ENCODE measurements around the gene PDE2A.
A peak's percentile ranks its signal among the peaks of the same experiment; 100 is the strongest.

PDE2A gene

GRCh38 chr11:72602250-72602904, 71.8 kb downstream of the PDE2A start:
- TF ChIP-seq GATA3 (IDR thresholded peaks at IDR 0.05; ENCODE audit: low read depth, low read length) = no peak
- TF ChIP-seq GATA2 (IDR thresholded peaks at IDR 0.05; ENCODE audit: low read depth, low read length) = peak; percentile 35; the same call in 1 of the 2 replicates

GRCh38 chr11:72600557-72600956, 73.7 kb downstream of the PDE2A start:
- TF ChIP-seq GATA2 (IDR thresholded peaks at IDR 0.05; ENCODE audit: low read depth, low read length) (no peak), GATA3 (IDR thresholded peaks at IDR 0.05; ENCODE audit: low read depth, low read length) (no peak)

GRCh38 chr11:72599325-72600117, 74.7 kb downstream of the PDE2A start:
- TF ChIP-seq GATA3 (IDR thresholded peaks at IDR 0.05; ENCODE audit: low read depth, low read length) (no peak), GATA2 (IDR thresholded peaks at IDR 0.05; ENCODE audit: low read depth, low read length) (no peak)

- TF ChIP-seq GATA2 (IDR thresholded peaks at IDR 0.05; ENCODE audit: low read depth, low read length) (no peak), GATA3 (IDR thresholded peaks at IDR 0.05; ENCODE audit: low read depth, low read length) (no peak)
Measured at GRCh38 chr11:72598906-72599305, 75.3 kb downstream of the PDE2A start.

- no peak for TF ChIP-seq GATA3 (IDR thresholded peaks at IDR 0.05; ENCODE audit: low read depth, low read length)
- TF ChIP-seq GATA2 (IDR thresholded peaks at IDR 0.05; ENCODE audit: low read depth, low read length) = no peak
Measured at GRCh38 chr11:72598466-72598865, 75.8 kb downstream of the PDE2A start.

DNA sequence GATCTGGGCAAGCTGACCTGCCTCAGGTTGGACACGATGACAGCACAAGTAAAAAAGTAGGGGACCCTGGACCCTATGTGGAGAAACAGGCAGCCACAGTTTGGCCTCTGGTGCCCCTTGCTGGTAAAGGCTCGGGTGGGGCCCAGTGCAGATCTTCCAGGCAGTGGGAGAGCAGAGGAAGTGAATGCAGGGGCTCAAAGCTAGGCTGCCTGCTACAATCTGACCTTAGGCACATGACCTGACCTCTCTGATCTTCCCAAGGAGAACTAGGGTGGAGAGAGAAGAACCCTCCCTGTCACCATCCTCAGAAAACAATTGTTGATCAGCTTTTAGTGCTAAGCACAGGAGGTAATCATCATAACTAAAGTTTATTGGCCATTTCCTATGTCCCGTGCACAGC, 76.5 kb downstream of the PDE2A start:
- TF ChIP-seq GATA2 (IDR thresholded peaks at IDR 0.05; ENCODE audit: low read depth, low read length) (no peak), GATA3 (IDR thresholded peaks at IDR 0.05; ENCODE audit: low read depth, low read length) (no peak)

DNA sequence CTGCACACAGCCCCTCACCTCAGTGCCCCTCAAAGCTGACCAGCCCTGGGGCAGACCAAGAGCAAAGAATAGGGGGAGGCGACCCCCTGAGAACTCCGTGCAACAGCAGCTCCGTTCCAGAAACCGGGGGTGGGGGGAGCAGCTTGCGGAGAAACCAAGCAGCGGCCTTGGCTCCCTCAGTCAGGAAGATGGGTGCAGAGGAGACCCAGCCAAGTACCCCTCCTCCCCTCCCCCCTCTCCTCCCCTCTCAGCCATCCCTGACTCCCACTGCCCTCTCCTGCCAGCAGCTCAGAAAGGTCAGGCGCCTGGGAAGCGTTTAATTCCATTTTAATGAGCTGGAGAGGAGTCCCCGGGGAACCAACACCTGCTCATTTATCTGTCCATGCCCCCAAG, 78.9 kb downstream of the PDE2A start:
- TF ChIP-seq GATA3 (IDR thresholded peaks at IDR 0.05; ENCODE audit: low read depth, low read length) (no peak), GATA2 (IDR thresholded peaks at IDR 0.05; ENCODE audit: low read depth, low read length) (no peak)

- no peak for TF ChIP-seq GATA2 (IDR thresholded peaks at IDR 0.05; ENCODE audit: low read depth, low read length)
- no peak for TF ChIP-seq GATA3 (IDR thresholded peaks at IDR 0.05; ENCODE audit: low read depth, low read length)
Measured at GRCh38 chr11:72594493-72595291, 79.5 kb downstream of the PDE2A start.

- TF ChIP-seq GATA2 (IDR thresholded peaks at IDR 0.05; ENCODE audit: low read depth, low read length) = no peak
- no peak for TF ChIP-seq GATA3 (IDR thresholded peaks at IDR 0.05; ENCODE audit: low read depth, low read length)
Measured at GRCh38 chr11:72592698-72593495, 81.3 kb downstream of the PDE2A start.

GRCh38 chr11:72591785-72592502, 82.3 kb downstream of the PDE2A start:
- TF ChIP-seq GATA2 (IDR thresholded peaks at IDR 0.05; ENCODE audit: low read depth, low read length) (no peak), GATA3 (IDR thresholded peaks at IDR 0.05; ENCODE audit: low read depth, low read length) (no peak)

DNA sequence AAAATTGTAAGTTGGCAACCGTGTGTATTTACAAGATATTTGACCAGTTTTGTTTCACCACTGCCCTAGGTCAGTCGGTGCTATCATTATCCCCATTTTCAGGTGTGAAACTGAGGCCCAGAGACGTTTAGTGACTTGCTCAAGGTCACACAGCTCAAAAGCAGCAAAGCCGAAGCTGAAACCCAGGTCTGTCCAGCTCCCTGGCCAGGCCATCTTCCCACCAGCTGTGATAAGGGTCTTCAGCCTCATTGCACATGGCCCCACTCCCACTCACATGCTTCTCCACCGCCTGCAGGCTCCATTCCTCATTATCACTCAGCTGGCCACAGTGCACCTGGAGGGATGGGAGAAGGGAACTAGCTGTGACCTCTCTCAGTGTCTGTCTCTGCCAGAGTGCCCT, 83.2 kb downstream of the PDE2A start:
- TF ChIP-seq GATA2 (IDR thresholded peaks at IDR 0.05; ENCODE audit: low read depth, low read length) (no peak), GATA3 (IDR thresholded peaks at IDR 0.05; ENCODE audit: low read depth, low read length) (no peak)

- TF ChIP-seq GATA2 (IDR thresholded peaks at IDR 0.05; ENCODE audit: low read depth, low read length) (no peak), GATA3 (IDR thresholded peaks at IDR 0.05; ENCODE audit: low read depth, low read length) (no peak)
Measured at GRCh38 chr11:72589802-72590761, 84.1 kb downstream of the PDE2A start.
